Tibial artery (tissue), 4 donors: ENCODE results near the gene KCNIP3.
A peak's percentile ranks its signal among the peaks of the same experiment; 100 is the strongest.

Experiments used
- DNase-seq, 2 donors: peaks; one replicate each; pipeline ENCODE4 v3.0.0-alpha.2; 2019
- H3K27ac ChIP-seq, 2 donors: fragments of 200-600 bp; sonication (generic) in 1 of 2; 1 replicate in 1 of 2; 2 replicates in 1 of 2; pipeline ENCODE4 v1.5.1; 2018 to 2019; ENCODE audit warnings: mild to moderate bottlenecking in 1 of 2
- H3K27me3 ChIP-seq, 2 donors: fragments of 200-600 bp; sonication (generic) in 1 of 2; one replicate each; pipeline versions ENCODE4 v1.5.1 to v1.6.0; 2016 to 2019
- H3K36me3 ChIP-seq, 3 donors: fragments of 200-600 bp; sonication (generic) in 2 of 3; one replicate each; pipeline ENCODE4 v1.5.1; 2016 to 2019; ENCODE audit warnings: mild to moderate bottlenecking in 2 of 3
- H3K4me1 ChIP-seq, 4 donors: fragments of 200-600 bp; sonication (generic) in 2 of 4; 1 replicate in 3 of 4; 2 replicates in 1 of 4; pipeline ENCODE4 v1.5.1; 2016 to 2019
- H3K4me3 ChIP-seq, 2 donors: fragments of 200-600 bp; sonication (generic) in 1 of 2; 1 replicate in 1 of 2; 2 replicates in 1 of 2; pipeline ENCODE4 v1.5.1; 2018 to 2019; ENCODE audit warnings: mild to moderate bottlenecking in 2 of 2
- H3K9me3 ChIP-seq, 3 donors: fragments of 200-600 bp; sonication (generic) in 1 of 3; one replicate each; pipeline ENCODE4 v1.5.1; 2016 to 2019
- CTCF ChIP-seq, 2 experiments: fragments of 200-600 bp in 1 of 2; fragments of 450-650 bp in 1 of 2; IDR thresholded peaks; one replicate each; pipeline ENCODE4 v1.5.1; 2017 to 2019; ENCODE audit warnings: antibody characterized with exemption in 2 of 2, mild to moderate bottlenecking in 1 of 2, moderate library complexity in 1 of 2
- intact Hi-C: fragments of 100-400 bp; cut with DNase I; formaldehyde crosslinking; loops from one replicate; pipeline ENCODE4 v1.15.0; 2023; ENCODE audit warnings: low total_unique reads

KCNIP3 gene

GRCh38 chr2:95379371-95379831 is 82.3 kb downstream of the KCNIP3 start:
- intact Hi-C loops = no loop called here
- peak in 1 of 2 donors; percentile 50 for DNase-seq
- peaks cover 0 to 4% (median 0%) of the 10 kb centered on the region in 4 donors for H3K4me1 ChIP-seq
- no peaks in the 10 kb centered on the region for H3K9me3 ChIP-seq
- H3K27ac ChIP-seq = no peak overlapping the region
- H3K27me3 ChIP-seq = no peaks in the 10 kb centered on the region
- no peak for TF ChIP-seq CTCF (IDR thresholded peaks at IDR 0.05)
- H3K36me3 ChIP-seq = peaks cover 5 to 28% (median 18%) of the 10 kb centered on the region in 3 donors
- H3K4me3 ChIP-seq = no peak overlapping the region

- TF ChIP-seq CTCF (IDR thresholded peaks at IDR 0.05) = no peak
- DNase-seq = peak in 1 of 2 donors; percentile 24
These were observed 83.1 kb downstream of the KCNIP3 start for GRCh38 chr2:95380280-95380679.

GRCh38 chr2:95380731-95381130 is 83.6 kb downstream of the KCNIP3 start:
- intact Hi-C loops = no loop called here
- no peaks in the 10 kb centered on the region for H3K9me3 ChIP-seq
- peaks cover 0 to 3% of the 10 kb centered on the region in 2 donors for H3K27me3 ChIP-seq
- peak in 1 of 2 donors; percentile 20 for DNase-seq
- peaks cover 0 to 16% (median 4%) of the 10 kb centered on the region in 4 donors for H3K4me1 ChIP-seq
- H3K4me3 ChIP-seq = no peak overlapping the region
- no peak overlapping the region for H3K27ac ChIP-seq
- TF ChIP-seq CTCF (IDR thresholded peaks at IDR 0.05) = no peak
- peaks cover 5 to 23% (median 18%) of the 10 kb centered on the region in 3 donors for H3K36me3 ChIP-seq

More at GRCh38 chr2:95380280-95380679, 83.1 kb downstream of the KCNIP3 start:
- H3K27me3 ChIP-seq = peaks cover 0 to 2% of the 10 kb centered on the region in 2 donors
- intact Hi-C loops = no loop called here
- no peak overlapping the region for H3K27ac ChIP-seq
- H3K36me3 ChIP-seq = peaks cover 5 to 23% (median 18%) of the 10 kb centered on the region in 3 donors
- no peak overlapping the region for H3K4me3 ChIP-seq
- H3K9me3 ChIP-seq = no peaks in the 10 kb centered on the region
- H3K4me1 ChIP-seq = peaks cover 0 to 12% (median 4%) of the 10 kb centered on the region in 4 donors

- H3K4me1 ChIP-seq = peaks cover 0 to 17% (median 4%) of the 10 kb centered on the region in 4 donors
- TF ChIP-seq CTCF (IDR thresholded peaks at IDR 0.05) = no peak
- peaks cover 5 to 23% (median 16%) of the 10 kb centered on the region in 3 donors for H3K36me3 ChIP-seq
- no peaks in the 10 kb centered on the region for H3K9me3 ChIP-seq
- H3K27me3 ChIP-seq = peaks cover 0 to 3% of the 10 kb centered on the region in 2 donors
- no peak overlapping the region for H3K27ac ChIP-seq
- intact Hi-C loops = no loop called here
- DNase-seq = peak in 1 of 2 donors; percentile 57
- no peak overlapping the region for H3K4me3 ChIP-seq
These were observed 84.4 kb downstream of the KCNIP3 start for GRCh38 chr2:95381212-95382191.

DNA sequence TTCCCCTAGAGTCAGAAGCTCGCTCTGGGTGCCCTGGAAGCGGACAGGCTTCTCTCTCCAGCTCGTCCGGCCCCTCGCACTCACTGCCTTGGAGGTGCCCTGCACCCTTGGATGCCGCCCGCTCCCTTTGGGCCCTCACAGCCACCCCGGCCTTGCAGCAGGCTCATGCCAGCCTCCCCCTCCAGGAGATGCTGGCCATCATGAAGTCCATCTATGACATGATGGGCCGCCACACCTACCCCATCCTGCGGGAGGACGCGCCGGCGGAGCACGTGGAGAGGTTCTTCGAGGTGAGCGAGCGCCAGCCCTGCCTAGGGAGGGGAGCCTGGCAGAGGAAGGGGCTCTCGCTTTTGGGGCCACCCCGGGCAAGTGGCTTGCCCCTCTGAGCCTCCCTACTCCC is 85.0 kb downstream of the KCNIP3 start:
- DNase-seq = peak in 1 of 2 donors; percentile 60

More for the DNA sequence above, 85.0 kb downstream of the KCNIP3 start:
- peaks cover 0 to 3% of the 10 kb centered on the region in 2 donors for H3K27me3 ChIP-seq
- H3K9me3 ChIP-seq = no peaks in the 10 kb centered on the region
- no peak overlapping the region for H3K4me3 ChIP-seq
- H3K4me1 ChIP-seq = peaks cover 0 to 17% (median 4%) of the 10 kb centered on the region in 4 donors
- intact Hi-C loops = no loop called here
- no peak for TF ChIP-seq CTCF (IDR thresholded peaks at IDR 0.05)
- no peak overlapping the region for H3K27ac ChIP-seq
- peaks cover 2 to 18% (median 9%) of the 10 kb centered on the region in 3 donors for H3K36me3 ChIP-seq
